ENCODE results near the gene WNT7B. TPM values are rescaled to one million over a fixed set of nuclear protein-coding genes. Genes with fewer than 3 reads are reported as not detected.
A peak's percentile ranks its signal among the peaks of the same experiment; 100 is the strongest.

WNT7B gene
- total RNA-seq, 6 donors from 2014 or later, result 5.2 to 15.6 (median 8.8) TPM

- H3K36me3 ChIP-seq, result no peaks in the 10 kb centered on the region
- H3K4me1 ChIP-seq, result peaks cover 0 to 14% (median 3%) of the 10 kb centered on the region in 4 donors
- WGBS, 2 donors, result 87% methylated on average over 11 to 17 of the region's 17 CpGs
- TF ChIP-seq EP300 (IDR thresholded peaks at IDR 0.05), result no peak
- no peak for TF ChIP-seq CTCF (IDR thresholded peaks at IDR 0.05)
- TF ChIP-seq POLR2A (IDR thresholded peaks at IDR 0.05), result no peak
- TF ChIP-seq POLR2AphosphoS5 (IDR thresholded peaks at IDR 0.05), result no peak
- H3K9me3 ChIP-seq, result no peaks in the 10 kb centered on the region
- H3K27me3 ChIP-seq, result peaks cover 0 to 5% (median 0%) of the 10 kb centered on the region in 4 donors
- no peak overlapping the region for H3K27ac ChIP-seq
- no peak overlapping the region for H3K4me3 ChIP-seq
- ATAC-seq (ENCODE audit: low FRiP score in 2 of 2) (no peak), DNase-seq (peak in 1 of 2 donors; percentile 60)
These were observed 81.4 kb downstream of the WNT7B start for GRCh38 chr22:45895436-45896152.

- Histone ChIP-seq H3K4me3 (no peak overlapping the region), H3K27me3 (peaks cover 0 to 6% (median 2%) of the 10 kb centered on the region in 4 donors), H3K4me1 (peaks cover 0 to 18% (median 3%) of the 10 kb centered on the region in 4 donors), H3K9me3 (no peaks in the 10 kb centered on the region), H3K27ac (no peak overlapping the region), H3K36me3 (no peaks in the 10 kb centered on the region)
- DNase-seq (no peak), ATAC-seq (ENCODE audit: low FRiP score in 2 of 2) (no peak)
- TF ChIP-seq CTCF (IDR thresholded peaks at IDR 0.05) (no peak), POLR2A (IDR thresholded peaks at IDR 0.05) (no peak), EP300 (IDR thresholded peaks at IDR 0.05) (no peak), POLR2AphosphoS5 (IDR thresholded peaks at IDR 0.05) (no peak)
- 75 to 85% methylated on average over 9 of the region's 9 CpGs for WGBS, 2 donors
These were observed 83.4 kb downstream of the WNT7B start for GRCh38 chr22:45893516-45893915.

- 81% methylated on average over 14 of the region's 16 CpGs; no CpG with 5 or more reads in 1 of the 2 donors for WGBS, 2 donors
- Histone ChIP-seq H3K4me1 (peaks cover 0 to 18% (median 3%) of the 10 kb centered on the region in 4 donors), H3K27me3 (peaks cover 0 to 6% (median 2%) of the 10 kb centered on the region in 4 donors), H3K9me3 (no peaks in the 10 kb centered on the region), H3K36me3 (no peaks in the 10 kb centered on the region), H3K27ac (no peak overlapping the region), H3K4me3 (no peak overlapping the region)
- no peak for TF ChIP-seq POLR2A (IDR thresholded peaks at IDR 0.05)
- ATAC-seq (ENCODE audit: low FRiP score in 2 of 2) (no peak), DNase-seq (peak in 1 of 2 donors; percentile 42)
These were observed 84.1 kb downstream of the WNT7B start for GRCh38 chr22:45892681-45893461.

- no peak for ATAC-seq (ENCODE audit: low FRiP score in 2 of 2)
- 66 to 84% methylated on average over 6 to 16 of the region's 22 CpGs for WGBS, 2 donors
- Histone ChIP-seq H3K4me3 (no peak overlapping the region), H3K27ac (no peak overlapping the region), H3K4me1 (peaks cover 0 to 17% (median 2%) of the 10 kb centered on the region in 4 donors), H3K27me3 (peaks cover 0 to 6% (median 2%) of the 10 kb centered on the region in 4 donors), H3K36me3 (no peaks in the 10 kb centered on the region), H3K9me3 (no peaks in the 10 kb centered on the region)
- DNase-seq, result peak in 1 of 2 donors; percentile 74
- TF ChIP-seq CTCF (IDR thresholded peaks at IDR 0.05) (no peak), POLR2AphosphoS5 (IDR thresholded peaks at IDR 0.05) (no peak), POLR2A (IDR thresholded peaks at IDR 0.05) (no peak), EP300 (IDR thresholded peaks at IDR 0.05) (no peak)
These were observed 84.9 kb downstream of the WNT7B start for GRCh38 chr22:45891996-45892621.

GRCh38 chr22:45891471-45891995 lies 85.4 kb downstream of the WNT7B start:
- no peaks in the 10 kb centered on the region for H3K36me3 ChIP-seq
- H3K27ac ChIP-seq, result no peak overlapping the region
- no peaks in the 10 kb centered on the region for H3K9me3 ChIP-seq
- peaks cover 0 to 6% (median 2%) of the 10 kb centered on the region in 4 donors for H3K27me3 ChIP-seq
- WGBS, 2 donors, result 49 to 66% methylated on average over 23 to 24 of the region's 25 CpGs
- peak in 1 of 2 donors; percentile 83 for DNase-seq
- peaks cover 0 to 11% (median 0%) of the 10 kb centered on the region in 4 donors for H3K4me1 ChIP-seq
- no peak for TF ChIP-seq CTCF (IDR thresholded peaks at IDR 0.05)
- ATAC-seq (ENCODE audit: low FRiP score in 2 of 2), result no peak
- H3K4me3 ChIP-seq, result no peak overlapping the region
